T-cell (primary cell): ENCODE measurements around the gene WIPI1. TPM values are rescaled to one million over a fixed set of nuclear protein-coding genes. Genes with fewer than 3 reads are reported as not detected.
A peak's percentile ranks its signal among the peaks of the same experiment; 100 is the strongest.
"Not testable (repeated sequence)": the region's sequence is repeated elsewhere in the genome, so short reads cannot be mapped to it uniquely, and the experiment has no call there.

Experiments
- ATAC-seq, 4 experiments: fragments of 200-7000 bp in 3 of 4; fragments of 150-1000 bp in 1 of 4; cut with Tn5 transposase; replicated peaks in 1 of 4; 1 replicate in 3 of 4; 2 replicates in 1 of 4; pipeline ENCODE4 v1.10.0; 2021; ENCODE audit warnings: moderate library complexity in 3 of 4, mild to moderate bottlenecking in 2 of 4, moderate number of reproducible peaks in 1 of 4
- CTCF ChIA-PET, 2 donors: fragments of 300-600 bp; sonication (Branson Sonifier 250); formaldehyde crosslinking; loops; one replicate each; lab custom pipeline; 2022; ENCODE audit warnings: antibody characterized with exemption in 2 of 2; lab: Charles Lee
- POLR2A ChIA-PET, 2 donors: fragments of 300-600 bp; sonication (Branson Sonifier 250); formaldehyde crosslinking; loops; one replicate each; lab custom pipeline; 2022; ENCODE audit warnings: antibody characterized with exemption in 2 of 2; lab: Charles Lee
- DNase-seq, 35 experiments: peaks; one replicate each; pipeline versions ENCODE4 v3.0.0 to v3.0.0-alpha.2; 2013 to 2023
- H3K27ac ChIP-seq: one replicate; pipeline ENCODE4 v1.5.1; 2013; ENCODE audit warnings: low read length
- H3K27me3 ChIP-seq, 2 experiments: replicated peaks in 1 of 2; 1 replicate in 1 of 2; 2 replicates in 1 of 2; pipeline versions ENCODE4 v1.6.1 to v1.7.0; 2013; ENCODE audit warnings: low read length in 1 of 2, mixed read lengths in 1 of 2; ENCODE audit not compliant: control insufficient read depth in 2 of 2, insufficient read depth in 2 of 2; ENCODE audit errors: extremely low read depth in 1 of 2
- H3K36me3 ChIP-seq, 2 donors: 1 replicate in 1 of 2; 2 replicates in 1 of 2; pipeline versions ENCODE4 v1.6.1 to v1.7.0; 2013; ENCODE audit warnings: low read length in 1 of 2; ENCODE audit not compliant: control insufficient read depth in 2 of 2, insufficient read depth in 1 of 2; ENCODE audit errors: extremely low read depth in 1 of 2
- H3K4me1 ChIP-seq, 2 experiments: 1 replicate in 1 of 2; 2 replicates in 1 of 2; pipeline versions ENCODE4 v1.6.1 to v1.7.0; 2013; ENCODE audit warnings: low read length in 2 of 2, mixed read lengths in 1 of 2; ENCODE audit not compliant: insufficient read depth in 2 of 2, control insufficient read depth in 1 of 2; ENCODE audit errors: extremely low read depth in 1 of 2
- H3K4me3 ChIP-seq, 2 donors: 1 replicate in 1 of 2; 2 replicates in 1 of 2; pipeline versions ENCODE4 v1.5.1 to v1.7.0; 2013; ENCODE audit warnings: mild to moderate bottlenecking in 2 of 2, low read length in 1 of 2, moderate library complexity in 1 of 2; ENCODE audit not compliant: control insufficient read depth in 1 of 2; ENCODE audit errors: extremely low read depth in 1 of 2
- H3K9me3 ChIP-seq: 2 replicates; pipeline ENCODE4 v1.7.0; 2013
- H3K27ac Mint-ChIP-seq, 2 donors: one replicate each; pipeline ENCODE4 v1.8.0; 2020 to 2021; ENCODE audit warnings: mild to moderate bottlenecking in 2 of 2, mixed read lengths in 2 of 2
- H3K27me3 Mint-ChIP-seq, 2 donors: one replicate each; pipeline ENCODE4 v1.8.0; 2021 to 2022; ENCODE audit warnings: mixed read lengths in 2 of 2
- H3K36me3 Mint-ChIP-seq: one replicate; pipeline ENCODE4 v1.8.0; 2021; ENCODE audit warnings: mixed read lengths
- H3K4me1 Mint-ChIP-seq, 3 donors: one replicate each; pipeline ENCODE4 v1.8.0; 2020 to 2022; ENCODE audit warnings: mixed read lengths in 3 of 3, mild to moderate bottlenecking in 1 of 3
- H3K4me3 Mint-ChIP-seq, 3 donors: one replicate each; pipeline ENCODE4 v1.8.0; 2020 to 2022; ENCODE audit warnings: mild to moderate bottlenecking in 3 of 3, mixed read lengths in 3 of 3, moderate library complexity in 3 of 3
- H3K9me3 Mint-ChIP-seq, 3 donors: one replicate each; pipeline ENCODE4 v1.8.0; 2020 to 2022; ENCODE audit warnings: mixed read lengths in 3 of 3
- WGBS: methylation state at CpG from one replicate; pipeline ENCODE4 v1.1.5; 2013; ENCODE audit warnings: missing lambda C conversion rate; ENCODE audit not compliant: insufficient coverage; 5-methylcytosine and 5-hydroxymethylcytosine counted together
- total RNA-seq, 35 experiments: library from RNA in 6 of 35; stranded (reverse) in 6 of 35; fragments of 120-200 nt in 1 of 35; gene quantifications; one replicate each; pipeline versions ENCODE4 v1.2.1 to v1.2.4 and lab custom pipeline; 2013 to 2026

The WIPI1 gene
- total RNA-seq, 5 donors from 2014 or later (not counting 1 experiment from before 2014, with no cell fraction given), result 5.4 to 11.8 (median 9.7) TPM

DNA sequence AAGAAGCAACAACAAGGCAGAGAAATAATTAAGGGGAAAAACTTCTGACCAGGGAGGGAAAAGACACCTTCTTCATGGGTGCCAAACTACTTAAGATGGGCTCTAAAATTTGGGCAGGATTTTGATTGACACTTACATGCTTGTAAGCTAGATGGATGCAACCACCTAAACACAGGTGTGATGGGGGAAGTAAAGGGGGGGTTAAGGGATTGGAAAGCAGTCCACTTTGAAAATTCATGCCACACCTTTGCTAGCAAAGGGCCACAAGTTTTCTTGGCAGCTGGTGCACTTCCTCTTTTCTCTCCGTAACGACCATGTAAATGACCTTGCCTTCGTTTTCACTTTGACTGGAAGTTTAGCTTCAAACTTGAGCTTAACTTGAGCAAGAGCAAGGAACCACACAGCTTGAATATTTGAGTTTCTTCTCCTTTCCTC, 40.6 kb upstream of the WIPI1 start:
- no peaks in the 10 kb centered on the region for H3K9me3 ChIP-seq
- no peak overlapping the region for H3K27ac ChIP-seq
- WGBS, result no CpG with 5 or more reads among the region's 3 CpGs
- no peak overlapping the region for H3K4me3 ChIP-seq
- CTCF ChIA-PET, result interaction anchor here (0.6 to 1.7 kb wide), 3 partner anchors 10 to 637 kb away, joined by 3 to 7 read pairs (median 4); partner anchors contain the start of gene PRKAR1A (in 1 of the 2)
- peaks cover 0 to 5% of the 10 kb centered on the region in 2 experiments for H3K4me1 ChIP-seq
- H3K27me3 ChIP-seq, result peaks cover 0 to 2% of the 10 kb centered on the region in 2 experiments
- POLR2A ChIA-PET, result interaction anchor here (1.0 kb wide), 2 partner anchors 13 kb away, joined by 5 read pairs; no protein-coding TSS in a partner anchor
- Mint-ChIP-seq H3K27me3 (peaks cover 3 to 11% of the 10 kb centered on the region in 2 donors), H3K36me3 (no peaks in the 10 kb centered on the region), H3K9me3 (no peaks in the 10 kb centered on the region), H3K27ac (peak overlapping the region in 1 of 2 donors; percentile 28), H3K4me1 (peaks cover 13 to 21% (median 19%) of the 10 kb centered on the region in 3 donors), H3K4me3 (peak overlapping the region in 1 of 3 donors; percentile 1)
- ATAC-seq, result no peak
- DNase-seq, result no peak
- no peaks in the 10 kb centered on the region for H3K36me3 ChIP-seq

DNA sequence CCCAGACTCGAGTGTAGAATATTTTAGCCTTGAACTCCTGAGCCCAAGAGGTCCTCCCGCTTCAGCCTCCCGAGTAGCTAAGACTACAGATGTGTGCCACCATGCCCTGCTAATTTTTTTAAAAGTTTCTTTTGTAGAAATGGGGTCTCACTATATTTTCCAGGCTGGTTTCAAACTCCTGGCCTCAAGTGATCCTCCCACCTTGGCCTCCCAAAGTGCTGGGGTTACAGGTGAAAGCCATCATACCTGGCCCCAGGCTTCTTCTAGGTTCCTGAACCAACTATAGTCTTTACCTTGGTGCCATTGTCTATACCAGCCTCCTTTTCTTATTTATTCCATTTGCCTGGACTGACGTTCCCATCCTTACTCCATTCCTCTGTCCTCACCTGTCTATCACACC, 37.8 kb upstream of the WIPI1 start:
- CTCF ChIA-PET, result no interaction called here
- WGBS, result 87% methylated on average over 3 of the region's 4 CpGs

DNA sequence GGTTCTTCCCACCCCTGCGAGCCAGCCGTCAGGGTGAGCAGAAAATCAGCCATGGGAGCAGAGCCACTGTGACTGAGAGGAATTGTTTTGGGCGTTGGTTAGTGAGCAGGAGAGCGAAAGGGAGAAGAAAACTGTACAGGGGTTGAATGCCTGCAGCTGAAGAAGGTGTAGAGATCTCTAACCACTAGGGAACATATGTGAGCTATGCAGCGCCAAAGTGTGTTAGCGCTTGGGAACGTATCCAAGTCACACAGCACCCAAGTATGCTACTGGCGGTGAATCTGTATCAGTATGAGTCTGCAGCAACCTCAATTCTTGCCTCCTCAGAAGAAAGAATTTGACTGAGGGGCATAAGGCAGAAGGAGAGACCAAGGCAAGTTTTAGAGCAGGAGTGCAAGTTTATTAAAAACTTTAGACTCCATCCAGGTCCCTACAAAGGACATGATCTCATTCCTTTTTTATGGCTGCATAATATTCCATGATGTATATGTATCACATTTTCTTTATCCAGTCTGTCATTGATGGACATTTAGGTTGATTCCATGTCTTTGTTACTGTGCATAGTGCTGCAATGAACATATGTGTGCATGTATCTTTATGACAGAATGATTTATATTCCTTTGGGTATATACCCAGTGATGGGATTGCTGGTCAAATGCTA, 35.2 kb upstream of the WIPI1 start:
- WGBS, result 88% methylated on average over 6 of the region's 8 CpGs
- H3K4me1 Mint-ChIP-seq, result peaks cover 9 to 17% (median 10%) of the 10 kb centered on the region in 3 donors
- ATAC-seq, H3K27ac Mint-ChIP-seq, H3K27me3 ChIP-seq, POLR2A ChIA-PET, DNase-seq, H3K27me3 Mint-ChIP-seq, H3K9me3 Mint-ChIP-seq, H3K36me3 Mint-ChIP-seq, H3K9me3 ChIP-seq, H3K4me3 Mint-ChIP-seq, H3K4me3 ChIP-seq, H3K27ac ChIP-seq, H3K36me3 ChIP-seq: not testable (repeated sequence)
- CTCF ChIA-PET, result interaction anchor here in 1 of 2 donors (0.5 to 0.6 kb wide), 2 partner anchors 28 to 118 kb away, joined by 3 to 4 read pairs; no protein-coding TSS in a partner anchor
- peaks cover 5 to 10% of the 10 kb centered on the region in 2 experiments for H3K4me1 ChIP-seq

More for the DNA sequence above, 37.8 kb upstream of the WIPI1 start:
- H3K9me3 Mint-ChIP-seq, result peaks cover 0 to 5% (median 0%) of the 10 kb centered on the region in 3 donors
- H3K4me1 Mint-ChIP-seq, result peaks cover 13 to 24% (median 19%) of the 10 kb centered on the region in 3 donors
- Histone ChIP-seq H3K9me3 (no peaks in the 10 kb centered on the region), H3K4me1 (peaks cover 0 to 5% of the 10 kb centered on the region in 2 experiments), H3K36me3 (no peaks in the 10 kb centered on the region), H3K27me3 (peaks cover 0 to 8% of the 10 kb centered on the region in 2 experiments), H3K4me3 (no peak overlapping the region), H3K27ac (no peak overlapping the region)
- POLR2A ChIA-PET, result no interaction called here
- H3K27me3 Mint-ChIP-seq, result peaks cover 3 to 5% of the 10 kb centered on the region in 2 donors
- H3K27ac Mint-ChIP-seq, result no peak overlapping the region
- no peaks in the 10 kb centered on the region for H3K36me3 Mint-ChIP-seq
- no peak for DNase-seq
- ATAC-seq, result no peak
- H3K4me3 Mint-ChIP-seq, result no peak overlapping the region

DNA sequence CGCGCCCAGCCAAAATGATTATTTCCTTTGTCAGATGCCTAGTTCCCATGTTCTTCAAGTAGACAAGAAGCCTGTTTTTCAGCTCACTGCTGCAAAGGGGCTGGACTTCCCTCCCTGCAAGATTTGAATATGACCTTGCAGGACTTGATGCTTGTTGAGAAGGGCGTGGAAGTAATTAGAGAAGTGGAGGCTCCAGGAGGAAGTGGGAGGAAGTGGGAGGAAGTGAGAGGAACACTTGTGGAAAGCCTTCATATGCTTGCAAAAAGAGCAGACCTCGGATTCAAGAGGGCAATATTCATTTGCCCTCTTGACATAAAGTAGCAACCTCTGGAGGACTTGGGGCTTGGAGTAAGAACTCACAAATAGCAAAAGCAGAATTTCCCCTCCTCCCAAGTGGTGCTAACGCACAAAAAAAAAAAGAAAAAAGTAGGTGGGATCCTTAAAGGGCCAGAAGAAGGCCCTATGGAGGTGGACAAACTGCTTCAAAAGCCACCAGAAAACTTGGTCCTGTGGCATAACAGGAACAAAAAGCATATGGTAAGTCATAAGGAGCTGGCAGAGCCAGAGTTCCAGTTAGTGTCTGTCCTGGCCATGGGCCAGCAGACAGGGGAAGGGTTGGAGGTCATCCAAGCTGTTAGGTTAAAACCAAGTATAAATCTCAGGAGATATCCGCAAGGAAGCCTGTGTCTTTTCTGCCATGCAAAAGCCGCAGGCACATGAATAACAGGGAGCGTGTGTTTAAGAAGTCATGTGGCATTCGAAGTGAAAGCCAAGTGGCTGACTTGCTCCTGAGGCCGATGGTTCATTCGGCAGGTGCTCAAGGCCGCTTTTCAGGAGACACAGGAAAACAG, 34.3 kb upstream of the WIPI1 start:
- Histone ChIP-seq H3K4me3 (no peak overlapping the region), H3K9me3 (no peaks in the 10 kb centered on the region), H3K27ac (no peak overlapping the region), H3K36me3 (no peaks in the 10 kb centered on the region), H3K27me3 (peaks cover 0 to 6% of the 10 kb centered on the region in 2 experiments), H3K4me1 (peaks cover 5 to 16% of the 10 kb centered on the region in 2 experiments)
- Mint-ChIP-seq H3K27me3 (peaks cover 0 to 1% of the 10 kb centered on the region in 2 donors), H3K4me3 (no peak overlapping the region), H3K4me1 (peaks cover 14 to 21% (median 14%) of the 10 kb centered on the region in 3 donors), H3K27ac (no peak overlapping the region), H3K9me3 (peaks cover 0 to 5% (median 0%) of the 10 kb centered on the region in 3 donors), H3K36me3 (no peaks in the 10 kb centered on the region)
- WGBS, result 89% methylated on average over 11 of the region's 12 CpGs
- ATAC-seq (no peak), DNase-seq (no peak)
- POLR2A ChIA-PET, result no interaction called here
- CTCF ChIA-PET, result interaction anchor here in 1 of 2 donors (0.5 to 0.6 kb wide), 2 partner anchors 27 to 117 kb away, joined by 3 to 4 read pairs; no protein-coding TSS in a partner anchor

DNA sequence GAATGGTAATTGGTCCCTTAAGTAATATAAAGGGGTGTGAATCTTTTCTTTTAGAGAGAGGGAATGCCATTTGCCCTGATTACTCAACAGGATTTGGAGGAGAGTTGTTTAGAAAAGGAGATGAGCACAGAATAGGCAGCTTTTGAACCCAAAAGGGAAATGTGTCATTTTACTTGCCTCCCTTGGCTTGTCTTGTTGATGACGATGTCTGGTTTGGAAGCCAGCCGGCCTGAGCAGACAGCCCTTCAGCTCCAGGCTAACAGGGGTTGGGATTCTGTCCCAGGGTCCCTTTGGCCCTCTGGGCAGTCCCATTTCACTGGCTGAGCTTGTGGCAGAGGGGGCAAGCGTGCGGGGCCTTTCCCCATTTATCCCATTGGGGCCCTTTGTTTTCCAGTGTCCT, 32.6 kb upstream of the WIPI1 start:
- Mint-ChIP-seq H3K27ac (no peak overlapping the region), H3K36me3 (no peaks in the 10 kb centered on the region), H3K27me3 (peaks cover 0 to 6% of the 10 kb centered on the region in 2 donors), H3K4me3 (no peak overlapping the region), H3K9me3 (peaks cover 0 to 5% (median 0%) of the 10 kb centered on the region in 3 donors), H3K4me1 (peaks cover 14 to 22% (median 19%) of the 10 kb centered on the region in 3 donors)
- no peak for ATAC-seq
- no peaks in the 10 kb centered on the region for H3K9me3 ChIP-seq
- no peak overlapping the region for H3K4me3 ChIP-seq
- H3K27me3 ChIP-seq, result peaks cover 0 to 6% of the 10 kb centered on the region in 2 experiments
- no peak overlapping the region for H3K27ac ChIP-seq
- ChIA-PET CTCF (no interaction called here), POLR2A (interaction anchor here in 1 of 2 donors (0.6 kb wide), 1 partner anchor 1133 kb away, joined by 7 read pairs; no protein-coding TSS in a partner anchor)
- H3K4me1 ChIP-seq, result peaks cover 5 to 16% of the 10 kb centered on the region in 2 experiments
- WGBS, result 50% methylated on average over 2 of the region's 4 CpGs
- no peak for DNase-seq
- no peaks in the 10 kb centered on the region for H3K36me3 ChIP-seq

DNA sequence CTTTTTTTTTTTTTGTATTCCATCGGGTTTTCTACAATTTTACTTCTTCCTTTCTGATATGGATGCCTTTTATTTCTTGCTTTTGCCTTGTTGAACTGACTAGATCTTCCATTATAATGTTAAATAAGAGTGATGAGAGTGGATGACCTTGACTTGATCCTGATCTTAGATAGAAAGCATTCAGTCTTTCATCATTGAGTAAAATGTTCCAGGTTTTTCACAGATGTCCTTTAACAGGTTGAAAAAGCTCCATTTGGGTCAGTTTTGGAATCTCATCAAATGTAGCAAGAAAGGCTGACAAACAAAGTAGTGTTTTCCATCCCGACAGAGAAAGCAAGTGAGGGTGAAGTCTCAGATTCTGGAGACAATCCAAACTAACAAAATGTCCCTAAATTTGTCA, 27.2 kb upstream of the WIPI1 start:
- H3K4me1 Mint-ChIP-seq, result peaks cover 14 to 22% (median 16%) of the 10 kb centered on the region in 3 donors

More for the DNA sequence above, 27.2 kb upstream of the WIPI1 start:
- Mint-ChIP-seq H3K27ac (no peak overlapping the region), H3K36me3 (no peaks in the 10 kb centered on the region), H3K9me3 (peaks cover 0 to 5% (median 0%) of the 10 kb centered on the region in 3 donors), H3K27me3 (peaks cover 3 to 10% of the 10 kb centered on the region in 2 donors), H3K4me3 (no peak overlapping the region)
- Histone ChIP-seq H3K4me1 (peaks cover 5 to 16% of the 10 kb centered on the region in 2 experiments), H3K9me3 (no peaks in the 10 kb centered on the region), H3K4me3 (no peak overlapping the region), H3K27ac (no peak overlapping the region), H3K36me3 (no peaks in the 10 kb centered on the region), H3K27me3 (peaks cover 0 to 7% of the 10 kb centered on the region in 2 experiments)
- ChIA-PET CTCF (no interaction called here), POLR2A (interaction anchor here in 1 of 2 donors (0.6 kb wide), 1 partner anchor 453 kb away, joined by 6 read pairs; no protein-coding TSS in a partner anchor)
- no CpG with 5 or more reads among the region's 2 CpGs for WGBS
- no peak for DNase-seq
- ATAC-seq, result no peak
